IPS-15b (cell line): ENCODE data around the gene ABI3BP.

Experiments
- H3K27me3 ChIP-seq: one replicate; pipeline ENCODE4 v1.6.1; 2013; ENCODE audit warnings: low read length; ENCODE audit not compliant: control insufficient read depth, insufficient read depth
- H3K36me3 ChIP-seq: one replicate; pipeline ENCODE4 v1.6.1; 2013; ENCODE audit warnings: low read length; ENCODE audit not compliant: control insufficient read depth, insufficient read depth
- H3K4me1 ChIP-seq: one replicate; pipeline ENCODE4 v1.6.1; 2013; ENCODE audit warnings: mild to moderate bottlenecking, low read length; ENCODE audit not compliant: control insufficient read depth, insufficient read depth
- H3K4me3 ChIP-seq: one replicate; pipeline ENCODE4 v1.5.1; 2013; ENCODE audit warnings: low read depth, low read length
- H3K9ac ChIP-seq: one replicate; pipeline ENCODE4 v1.6.1; 2013; ENCODE audit warnings: low read depth, mild to moderate bottlenecking, low read length
- H3K9me3 ChIP-seq: one replicate; pipeline ENCODE4 v1.6.1; 2013; ENCODE audit warnings: mild to moderate bottlenecking, low read length; ENCODE audit not compliant: control insufficient read depth, insufficient read depth

ABI3BP gene

GRCh38 chr3:100993309-100993708 lies at the start of gene ABI3BP:
Gene ABI3BP (minus strand): TSS chr3:100993421. CDS start chr3:100993384, 37 bp downstream.
- no peaks in the 10 kb centered on the region for H3K27me3 ChIP-seq
- no peak within 1 kb of the TSS for H3K4me3 ChIP-seq
- H3K9me3 ChIP-seq = no peaks in the 10 kb centered on the region
- H3K4me1 ChIP-seq = no peaks in the 10 kb centered on the region
- H3K36me3 ChIP-seq = no peaks in the 10 kb centered on the region
- no peak within 1 kb of the TSS for H3K9ac ChIP-seq

GRCh38 chr3:101039285-101039684 lies 46.1 kb upstream of the ABI3BP start:
- Histone ChIP-seq H3K9ac (no peak overlapping the region), H3K4me3 (no peak overlapping the region), H3K4me1 (no peaks in the 10 kb centered on the region), H3K9me3 (no peaks in the 10 kb centered on the region), H3K27me3 (no peaks in the 10 kb centered on the region), H3K36me3 (no peaks in the 10 kb centered on the region)

- Histone ChIP-seq H3K27me3 (no peaks in the 10 kb centered on the region), H3K4me1 (no peaks in the 10 kb centered on the region), H3K9me3 (no peaks in the 10 kb centered on the region), H3K9ac (no peak overlapping the region), H3K4me3 (no peak overlapping the region), H3K36me3 (no peaks in the 10 kb centered on the region)
Measured at GRCh38 chr3:101038880-101039279, 45.7 kb upstream of the ABI3BP start.

GRCh38 chr3:101038393-101038792 lies 45.2 kb upstream of the ABI3BP start:
- H3K4me3 ChIP-seq = no peak overlapping the region
- no peak overlapping the region for H3K9ac ChIP-seq
- no peaks in the 10 kb centered on the region for H3K9me3 ChIP-seq
- H3K27me3 ChIP-seq = no peaks in the 10 kb centered on the region
- H3K4me1 ChIP-seq = no peaks in the 10 kb centered on the region
- no peaks in the 10 kb centered on the region for H3K36me3 ChIP-seq

GRCh38 chr3:101037613-101038012 lies 44.4 kb upstream of the ABI3BP start:
- Histone ChIP-seq H3K27me3 (no peaks in the 10 kb centered on the region), H3K9me3 (no peaks in the 10 kb centered on the region)

GRCh38 chr3:101036676-101037075 lies 43.5 kb upstream of the ABI3BP start:
- no peaks in the 10 kb centered on the region for H3K9me3 ChIP-seq

More at GRCh38 chr3:101037613-101038012, 44.4 kb upstream of the ABI3BP start:
- Histone ChIP-seq H3K4me1 (no peaks in the 10 kb centered on the region), H3K9ac (no peak overlapping the region), H3K36me3 (no peaks in the 10 kb centered on the region), H3K4me3 (no peak overlapping the region)

GRCh38 chr3:101036213-101036618 lies 43.0 kb upstream of the ABI3BP start:
- Histone ChIP-seq H3K9ac (no peak overlapping the region), H3K4me3 (no peak overlapping the region), H3K27me3 (no peaks in the 10 kb centered on the region), H3K36me3 (no peaks in the 10 kb centered on the region), H3K9me3 (no peaks in the 10 kb centered on the region), H3K4me1 (no peaks in the 10 kb centered on the region)

More at GRCh38 chr3:101036676-101037075, 43.5 kb upstream of the ABI3BP start:
- Histone ChIP-seq H3K4me3 (no peak overlapping the region), H3K4me1 (no peaks in the 10 kb centered on the region), H3K9ac (no peak overlapping the region), H3K36me3 (no peaks in the 10 kb centered on the region), H3K27me3 (no peaks in the 10 kb centered on the region)

- H3K4me3 ChIP-seq = no peak overlapping the region
- H3K36me3 ChIP-seq = no peaks in the 10 kb centered on the region
- H3K27me3 ChIP-seq = no peaks in the 10 kb centered on the region
- no peaks in the 10 kb centered on the region for H3K9me3 ChIP-seq
- no peaks in the 10 kb centered on the region for H3K4me1 ChIP-seq
- no peak overlapping the region for H3K9ac ChIP-seq
Measured at GRCh38 chr3:101027286-101027685, 34.1 kb upstream of the ABI3BP start.

GRCh38 chr3:101026881-101027280 lies 33.7 kb upstream of the ABI3BP start:
- H3K27me3 ChIP-seq = no peaks in the 10 kb centered on the region
- H3K9ac ChIP-seq = no peak overlapping the region
- no peak overlapping the region for H3K4me3 ChIP-seq
- H3K36me3 ChIP-seq = no peaks in the 10 kb centered on the region
- no peaks in the 10 kb centered on the region for H3K9me3 ChIP-seq
- H3K4me1 ChIP-seq = no peaks in the 10 kb centered on the region

- no peaks in the 10 kb centered on the region for H3K9me3 ChIP-seq
- H3K36me3 ChIP-seq = no peaks in the 10 kb centered on the region
- H3K4me3 ChIP-seq = no peak overlapping the region
- H3K4me1 ChIP-seq = no peaks in the 10 kb centered on the region
- H3K27me3 ChIP-seq = no peaks in the 10 kb centered on the region
- no peak overlapping the region for H3K9ac ChIP-seq
Measured at GRCh38 chr3:101026244-101026643, 33.0 kb upstream of the ABI3BP start.

GRCh38 chr3:101020351-101021015 lies 27.3 kb upstream of the ABI3BP start:
- H3K4me1 ChIP-seq = no peaks in the 10 kb centered on the region
- H3K27me3 ChIP-seq = no peaks in the 10 kb centered on the region
- no peak overlapping the region for H3K4me3 ChIP-seq
- no peak overlapping the region for H3K9ac ChIP-seq
- H3K36me3 ChIP-seq = no peaks in the 10 kb centered on the region
- no peaks in the 10 kb centered on the region for H3K9me3 ChIP-seq

GRCh38 chr3:101017017-101017416 lies 23.8 kb upstream of the ABI3BP start:
- no peaks in the 10 kb centered on the region for H3K36me3 ChIP-seq
- no peak overlapping the region for H3K9ac ChIP-seq
- no peak overlapping the region for H3K4me3 ChIP-seq
- H3K9me3 ChIP-seq = no peaks in the 10 kb centered on the region
- no peaks in the 10 kb centered on the region for H3K4me1 ChIP-seq
- no peaks in the 10 kb centered on the region for H3K27me3 ChIP-seq
